A549 treated with AZD9567 at 1 μM for 4 hours (cell line): ENCODE data around the gene NDUFC1. TPM values are rescaled to one million over a fixed set of nuclear protein-coding genes. Genes with fewer than 3 reads are reported as not detected.

Experiments
- total RNA-seq: library from RNA; stranded (reverse); fragments of 200-300 nt; extraction: Qiagen RNA extraction; gene quantifications from 5 replicates; pipeline ENCODE4 v1.2.3, GENCODE V29; 2022; ENCODE audit not compliant: insufficient read depth

NDUFC1 gene
- 42.6 to 78.9 TPM (median 75.1 TPM) in 5 replicates for total RNA-seq

GRCh38 chr4:139301821-139302611, at the start of gene NDUFC1:
TSS of gene NDUFC1 (minus strand) at chr4:139302477. CDS start at chr4:139295798, 6,679 bp downstream.

DNA sequence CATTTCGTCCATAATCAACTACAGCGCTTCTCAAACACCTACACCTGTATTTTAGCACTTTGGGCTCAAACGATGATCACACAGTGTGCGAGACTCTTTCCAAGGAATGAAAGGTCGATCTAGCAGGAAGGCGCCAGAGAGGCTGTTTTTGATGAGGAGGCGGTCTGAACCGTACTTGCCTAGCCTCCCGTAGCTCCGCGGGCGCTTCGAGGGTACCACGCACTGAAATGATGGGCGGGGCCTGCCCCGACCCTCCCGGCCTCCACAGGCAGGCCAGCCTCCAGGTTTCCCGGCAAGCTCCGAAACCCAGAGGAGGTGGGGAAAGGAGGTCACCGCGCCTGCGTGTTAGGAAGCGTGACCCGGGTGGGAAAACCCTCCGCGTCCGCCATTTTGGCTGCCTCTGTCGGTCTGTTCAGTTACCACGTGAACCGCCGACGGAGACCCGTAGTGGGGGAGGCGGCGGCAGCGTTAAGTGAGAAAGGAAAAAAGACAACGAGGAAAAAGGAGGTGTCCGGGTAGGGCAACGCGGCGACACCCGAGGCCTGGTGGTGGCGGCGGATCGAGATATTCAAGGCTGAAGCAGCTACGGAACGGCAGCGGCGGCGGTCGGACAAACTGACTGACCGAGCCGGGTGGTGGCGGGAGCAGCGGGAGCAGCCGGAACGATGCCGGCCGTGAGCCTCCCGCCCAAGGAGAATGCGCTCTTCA, 1.0 kb downstream of the NDUFC1 start, which contains the start of gene NAA15:
Gene NAA15, plus strand, starts transcription at position 393 of the 708 bp plus-strand sequence. Its CDS starts 273 bp downstream, at position 666.

DNA sequence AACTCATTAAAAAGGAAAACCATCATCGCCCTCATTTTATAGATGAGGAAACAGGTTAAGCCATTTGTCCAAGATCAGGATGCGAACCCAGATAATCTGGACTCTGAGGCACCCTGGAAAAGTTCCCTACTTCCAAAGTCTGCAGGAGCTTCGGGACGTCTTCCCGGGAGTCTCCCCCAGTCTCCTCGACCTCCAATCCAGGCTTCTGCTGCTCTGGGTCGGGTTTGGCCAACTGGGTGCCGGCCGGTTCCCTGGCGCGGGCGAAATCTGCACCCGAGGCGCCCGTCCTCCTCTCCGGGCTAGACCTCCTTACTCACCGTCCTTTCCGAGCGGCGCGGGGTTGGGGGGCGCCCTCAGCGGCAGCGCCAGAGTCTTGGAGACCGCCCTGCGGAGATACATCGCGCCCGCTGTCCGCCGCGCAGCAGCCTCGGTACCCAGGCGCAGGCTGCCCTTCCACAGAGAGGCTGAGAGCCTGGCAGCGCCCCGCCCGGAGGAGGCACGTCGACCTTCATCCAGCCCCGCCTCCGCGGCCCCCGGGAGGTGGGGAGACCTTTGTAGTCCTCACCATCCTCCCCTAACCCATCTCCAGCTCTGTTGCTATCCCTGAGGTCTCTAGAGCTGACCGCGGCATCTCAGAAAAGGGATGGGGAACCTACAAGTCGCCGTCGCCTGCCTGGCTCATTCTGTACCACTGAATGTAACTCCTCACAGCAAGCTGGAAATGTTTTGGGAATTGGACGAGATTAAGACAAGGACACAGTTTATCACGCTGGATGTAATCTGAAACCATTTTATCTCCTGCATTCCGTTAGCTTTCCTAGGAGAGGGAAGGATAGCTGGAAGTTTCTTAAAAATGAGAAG, 22.3 kb downstream of the NDUFC1 start, which contains the start of gene MGARP:
Gene MGARP, minus strand, starts transcription at position 466 of the 861 bp plus-strand sequence. Its CDS starts 67 bp downstream, at position 399.

Other genes starting within 250 kb of the NDUFC1 start
- 10.2 to 16.0 TPM (median 11.8 TPM) in 5 replicates for gene ELF2, start 125.3 kb downstream of the NDUFC1 start, total RNA-seq
- gene MGARP, start 22.3 kb downstream of the NDUFC1 start, total RNA-seq = 0.58 to 0.83 TPM (median 0.67 TPM) in 4 of 5 replicates, not detected in the other
- 24.7 to 28.8 TPM (median 25.8 TPM) in 5 replicates for gene NAA15, start 972 bp downstream of the NDUFC1 start, total RNA-seq
- gene RAB33B, start 151.6 kb upstream of the NDUFC1 start, total RNA-seq = 2.0 to 2.8 TPM (median 2.5 TPM) in 5 replicates